AG08396 (cell line): ENCODE measurements around the gene NHLRC4.
"Not testable (repeated sequence)": the region's sequence is repeated elsewhere in the genome, so short reads cannot be mapped to it uniquely, and the experiment has no call there.

Experiments
- DNase-seq: peaks from one replicate; pipeline ENCODE4 v3.0.0; 2012; ENCODE audit warnings: low spot score, mixed read lengths

The NHLRC4 gene

DNA sequence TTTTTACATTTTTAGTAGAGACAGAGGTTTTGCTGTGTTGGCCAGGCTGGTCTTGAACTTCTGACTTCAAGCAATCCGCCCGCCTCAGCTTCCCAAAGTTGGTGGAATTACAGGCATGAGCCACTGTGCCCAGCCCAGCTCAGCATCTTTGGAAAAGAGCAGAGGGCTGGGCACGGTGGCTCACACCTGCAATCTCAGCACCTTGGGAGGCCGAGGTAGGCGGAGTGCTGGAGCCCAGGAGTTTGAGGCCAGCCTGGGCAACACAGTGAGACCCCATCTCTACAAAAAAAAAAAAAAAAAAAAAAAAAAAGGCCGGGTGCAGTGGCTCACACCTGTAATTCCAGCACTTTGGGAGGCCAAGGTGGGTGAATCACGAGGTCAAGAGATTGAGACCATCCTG is 30.9 kb downstream of the NHLRC4 start:
- not testable (repeated sequence) for DNase-seq

DNA sequence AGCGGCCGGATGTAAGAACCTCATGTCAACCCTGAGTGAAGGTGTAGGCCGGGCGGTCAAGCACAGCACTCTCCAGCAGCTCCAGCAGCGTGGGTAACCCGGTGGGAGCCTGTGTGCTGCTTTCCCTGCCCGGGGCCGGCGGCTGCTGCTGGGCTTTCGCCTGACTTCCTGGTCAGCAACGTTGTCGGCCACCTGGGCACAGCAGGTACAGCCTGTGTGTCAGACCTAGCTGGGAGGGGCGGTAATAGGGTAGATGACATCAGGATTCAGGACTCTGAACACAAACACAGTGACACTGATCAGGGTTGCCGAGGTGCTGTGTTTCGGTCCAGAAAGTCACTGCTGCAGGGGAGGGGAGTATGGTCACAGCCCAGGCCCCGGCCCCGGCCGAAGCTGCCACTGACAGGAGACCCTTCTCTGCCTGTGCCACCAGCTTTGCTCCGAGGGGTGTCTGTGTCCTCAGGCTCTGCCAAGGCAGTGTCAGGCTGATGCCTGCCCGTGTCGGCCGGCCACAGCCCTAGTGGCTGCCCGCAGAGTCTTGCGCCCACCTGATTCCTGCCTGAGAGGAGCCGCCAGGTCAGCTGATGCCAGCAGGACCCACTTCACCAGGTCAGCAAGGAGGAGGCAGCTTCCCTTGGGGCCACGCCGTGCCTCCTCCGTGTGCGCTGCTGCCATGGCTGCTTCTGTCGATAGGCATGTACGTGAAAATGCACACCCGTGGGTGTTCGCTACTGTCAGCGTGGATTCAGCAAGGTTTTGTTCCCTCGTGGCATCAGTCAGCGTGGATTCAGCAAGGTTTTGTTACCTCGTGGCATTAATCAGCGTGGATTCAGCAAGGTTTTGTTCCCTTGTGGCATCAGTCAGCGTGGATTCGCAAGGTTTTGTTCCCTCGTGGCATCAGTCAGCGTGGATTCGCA is 32.3 kb downstream of the NHLRC4 start:
- DNase-seq: no peak

DNA sequence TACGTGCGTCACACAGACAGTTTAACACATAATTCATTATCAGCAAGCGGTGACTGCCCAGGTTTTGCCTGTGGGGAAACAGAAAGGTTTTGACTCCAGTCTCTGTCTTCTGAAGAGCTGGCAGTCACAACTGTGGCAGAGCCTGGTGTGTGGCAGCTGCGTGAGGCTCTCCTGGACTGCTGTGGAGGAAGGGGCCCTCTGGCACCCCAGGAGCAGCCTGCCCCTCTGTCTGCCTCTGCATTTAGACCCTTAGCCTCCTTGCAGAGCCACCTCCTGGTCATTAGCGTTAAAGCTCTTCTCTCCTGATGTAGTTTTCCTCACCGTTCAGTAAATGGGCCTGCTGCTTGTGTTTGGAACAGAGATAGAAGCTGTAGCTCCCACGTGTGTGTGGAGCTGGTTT is 34.0 kb downstream of the NHLRC4 start:
- DNase-seq: no peak

GRCh38 chr16:603933-604332 is 37.1 kb downstream of the NHLRC4 start:
- DNase-seq: no peak

- DNase-seq: no peak
These were observed 40.0 kb downstream of the NHLRC4 start for GRCh38 chr16:606656-607307.

GRCh38 chr16:608019-608418 is 41.2 kb downstream of the NHLRC4 start:
- no peak for DNase-seq

DNA sequence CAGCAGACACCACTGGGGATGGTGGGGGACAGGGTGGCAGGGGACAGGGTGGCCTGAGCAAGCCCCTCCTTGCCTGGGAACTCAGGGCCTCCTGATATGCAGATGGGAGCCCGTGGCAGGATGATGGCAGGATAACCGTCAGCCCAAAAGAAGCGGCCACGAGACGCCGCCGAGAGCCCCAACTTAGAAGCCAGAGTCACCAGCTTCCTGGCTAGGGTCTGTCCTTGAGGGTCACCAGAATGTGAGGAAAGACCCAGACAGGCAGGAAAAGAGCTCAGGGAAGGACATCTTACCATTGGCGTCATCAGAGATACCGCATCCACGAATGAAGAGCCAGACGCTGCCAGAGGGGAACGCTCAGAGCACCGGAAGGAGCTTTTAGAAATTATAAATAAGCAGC is 42.5 kb downstream of the NHLRC4 start:
- no peak for DNase-seq

DNA sequence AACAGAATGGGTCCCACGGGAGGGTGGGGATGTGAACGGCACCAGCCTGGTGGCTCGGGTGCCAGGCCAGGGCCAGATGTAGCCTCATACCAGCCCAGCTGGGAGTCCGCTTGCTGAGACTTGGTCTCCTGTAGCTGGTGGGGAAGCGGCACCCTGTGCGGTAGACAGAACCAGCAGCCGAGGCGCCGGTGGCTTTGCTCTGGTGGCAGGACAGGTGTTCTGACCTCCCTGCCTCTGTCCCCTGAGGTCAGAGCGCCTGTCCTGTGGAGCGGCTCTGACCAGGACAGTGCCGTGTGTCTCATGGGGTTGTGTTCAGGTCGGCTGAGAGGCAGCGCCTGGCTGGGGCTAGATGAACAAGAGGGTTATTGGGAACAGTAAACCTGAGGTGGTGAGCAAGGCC is 43.2 kb downstream of the NHLRC4 start:
- no peak for DNase-seq

GRCh38 chr16:610513-611381 is 43.9 kb downstream of the NHLRC4 start:
- peak; percentile 52 for DNase-seq

DNA sequence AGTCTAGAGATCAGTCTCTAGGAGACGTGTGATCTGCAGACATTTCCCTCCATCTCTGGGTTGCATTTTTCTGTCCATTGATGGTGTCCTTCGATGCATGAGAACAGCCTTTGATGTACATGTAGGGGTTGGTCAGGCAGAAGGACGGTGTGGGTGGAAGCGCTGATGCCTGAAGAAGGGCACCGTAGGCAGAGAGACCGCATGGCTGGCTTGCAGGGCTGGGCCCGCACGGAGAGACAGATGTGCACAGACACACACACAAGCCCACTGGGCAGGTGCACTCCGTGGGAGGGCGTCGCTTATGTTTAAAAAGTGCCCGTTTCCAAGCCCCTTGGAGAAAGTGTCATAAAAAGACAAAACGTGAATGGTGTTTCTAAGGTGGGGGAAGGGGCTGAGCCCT is 48.3 kb downstream of the NHLRC4 start:
- DNase-seq: no peak

DNA sequence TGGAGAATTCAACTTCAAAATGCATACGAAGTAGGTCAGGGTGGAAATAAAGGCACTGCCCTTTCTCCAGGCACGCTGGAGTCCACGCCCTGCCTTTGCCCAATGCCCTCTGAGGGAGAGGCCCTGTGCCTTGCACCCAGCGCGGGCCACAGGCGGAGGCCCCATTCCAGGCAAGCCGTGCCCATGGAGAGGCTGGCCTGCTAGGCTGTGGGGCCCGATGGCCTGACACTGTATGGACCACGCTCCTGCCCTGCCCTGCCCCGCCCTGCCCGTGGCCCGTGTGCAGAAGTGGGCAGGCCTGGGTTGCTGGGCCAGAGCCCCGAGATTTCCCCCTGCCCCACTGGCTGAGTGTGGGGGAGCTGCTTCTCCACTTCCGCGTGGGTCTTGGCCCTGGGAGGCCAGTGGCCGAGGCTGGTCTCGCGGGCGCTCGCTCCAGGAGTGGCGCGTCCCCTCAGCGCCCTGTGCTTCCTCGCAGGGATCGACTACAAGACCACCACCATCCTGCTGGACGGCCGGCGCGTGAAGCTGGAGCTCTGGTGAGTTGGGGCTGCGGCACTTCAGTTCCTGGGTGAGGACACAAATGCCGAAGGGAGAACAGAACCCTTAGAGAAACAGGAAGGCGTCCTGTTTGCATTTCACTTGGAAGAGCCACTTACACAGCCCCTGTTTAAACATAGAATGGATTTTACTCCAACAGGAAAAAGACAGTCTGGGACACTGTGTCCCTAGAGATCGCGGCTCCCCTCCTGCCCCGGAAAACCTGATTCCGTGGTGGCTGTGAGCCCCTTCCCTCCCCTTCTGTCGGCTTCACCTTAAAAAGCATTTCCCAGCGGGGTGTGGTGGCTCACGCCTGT is 50.2 kb downstream of the NHLRC4 start:
- DNase-seq: no peak

GRCh38 chr16:617855-618254 is 51.0 kb downstream of the NHLRC4 start:
- no peak for DNase-seq
